ENCODE measurements around the gene LTA4H. TPM values are rescaled to one million over a fixed set of nuclear protein-coding genes. Genes with fewer than 3 reads are reported as not detected.

Gene LTA4H
- total RNA-seq, 1 donor from 2014 or later: 64.1 TPM

DNA sequence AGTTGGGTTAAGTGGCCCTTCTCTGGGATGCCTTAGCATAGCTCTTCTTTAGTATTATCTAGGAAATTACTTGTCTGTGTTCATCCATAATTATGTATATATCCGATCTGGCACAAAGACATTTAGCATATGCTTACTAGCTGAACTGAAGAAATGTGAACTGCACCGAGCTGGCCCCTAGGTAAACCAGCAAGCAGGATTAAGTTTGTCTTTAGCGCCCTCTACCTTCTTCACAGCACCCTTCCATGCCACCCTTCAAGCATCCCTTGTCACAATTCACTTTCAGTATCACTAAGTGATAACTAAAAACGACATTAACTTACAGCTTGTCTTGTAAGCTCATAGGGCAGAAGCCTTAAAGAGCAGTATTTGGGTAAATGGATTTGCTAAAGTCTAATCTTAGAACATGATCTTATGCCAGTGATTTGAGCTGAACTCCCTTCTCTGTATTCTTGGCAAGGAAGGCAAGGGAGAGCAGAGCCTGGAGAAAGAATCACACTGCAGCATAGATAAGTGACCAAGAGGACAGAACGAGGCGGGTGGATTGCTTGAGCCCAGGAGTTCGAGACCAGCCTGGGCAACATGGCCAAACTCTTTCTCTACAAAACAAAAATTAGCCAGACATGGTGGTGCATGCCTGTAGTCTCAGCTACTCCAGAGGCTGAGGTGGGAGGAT, 36.6 kb downstream of the LTA4H start:
- Mint-ChIP-seq H3K9me3 (no peaks in the 10 kb centered on the region), H3K27me3 (no peaks in the 10 kb centered on the region), H3K4me1 (peaks cover 9% of the 10 kb centered on the region), H3K36me3 (ENCODE audit: low read depth) (peaks cover 13% of the 10 kb centered on the region), H3K27ac (peak overlapping the region; percentile 7), H3K4me3 (no peak overlapping the region)
- DNase-seq: peak; percentile 86
- intact Hi-C loops (cut with micrococcal nuclease): loop anchor here (1.0 to 2.0 kb wide), 3 partner anchors 56 to 139 kb away; partner anchors contain the start of genes AMDHD1 and CCDC38

DNA sequence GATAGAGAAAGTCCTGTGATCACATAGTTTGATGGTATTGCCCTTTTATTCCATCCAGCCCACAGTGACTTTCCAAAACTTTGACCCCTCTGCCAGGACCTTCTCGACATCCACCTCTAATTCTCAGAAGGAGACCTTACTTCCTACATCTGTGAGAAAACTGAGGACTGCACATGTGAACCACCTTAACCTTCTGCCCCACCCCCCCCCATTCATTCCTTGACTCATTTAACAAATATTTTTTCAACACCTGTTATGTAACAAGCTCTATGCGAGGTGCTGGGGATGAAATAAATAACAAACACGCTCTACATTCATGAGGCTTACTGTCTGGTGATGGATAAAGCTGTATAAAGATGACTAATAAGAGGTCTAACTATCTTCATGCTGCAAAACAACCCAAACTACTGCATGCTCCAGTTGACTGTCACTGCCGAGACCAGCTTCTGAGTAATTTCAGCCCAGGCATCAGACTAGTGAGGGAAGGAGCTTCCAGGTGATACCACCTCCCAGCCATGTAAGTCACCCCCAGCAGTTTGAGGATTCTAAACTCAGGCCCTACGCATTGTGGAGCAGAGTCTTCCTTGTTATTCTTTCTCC, 37.4 kb downstream of the LTA4H start:
- Mint-ChIP-seq H3K27ac (no peak overlapping the region), H3K4me1 (peaks cover 9% of the 10 kb centered on the region), H3K36me3 (ENCODE audit: low read depth) (peaks cover 13% of the 10 kb centered on the region), H3K27me3 (peaks cover 2% of the 10 kb centered on the region), H3K4me3 (no peak overlapping the region), H3K9me3 (no peaks in the 10 kb centered on the region)
- intact Hi-C loops (cut with micrococcal nuclease): loop anchor here (1.0 to 2.0 kb wide), 3 partner anchors 55 to 139 kb away; partner anchors contain the start of genes AMDHD1 and CCDC38
- DNase-seq: no peak

DNA sequence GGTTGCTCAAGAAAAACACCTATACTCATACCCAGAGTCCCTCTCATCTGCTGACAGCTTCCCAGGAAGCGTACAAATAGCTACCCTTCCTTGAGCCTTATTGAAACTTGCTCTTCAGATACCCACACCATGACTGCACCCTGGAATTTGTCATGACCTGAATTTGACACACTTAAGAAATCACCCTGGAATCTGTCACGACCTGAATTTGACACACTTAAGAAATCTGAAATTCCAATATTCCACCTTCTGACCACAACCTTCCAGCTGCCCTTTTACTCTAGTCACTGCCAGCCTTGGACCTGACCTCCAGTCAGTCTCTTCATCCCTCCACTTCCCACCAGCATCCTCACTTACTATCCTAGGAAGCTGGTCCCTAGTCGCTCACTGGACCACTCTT, 38.1 kb downstream of the LTA4H start:
- H3K36me3 Mint-ChIP-seq (ENCODE audit: low read depth): peaks cover 8% of the 10 kb centered on the region
- peaks cover 9% of the 10 kb centered on the region for H3K4me1 Mint-ChIP-seq
- peaks cover 5% of the 10 kb centered on the region for H3K27me3 Mint-ChIP-seq
- intact Hi-C loops (cut with micrococcal nuclease): no loop called here
- no peak overlapping the region for H3K4me3 Mint-ChIP-seq
- H3K9me3 Mint-ChIP-seq: no peaks in the 10 kb centered on the region
- DNase-seq: no peak
- peak overlapping the region; percentile 20 for H3K27ac Mint-ChIP-seq

DNA sequence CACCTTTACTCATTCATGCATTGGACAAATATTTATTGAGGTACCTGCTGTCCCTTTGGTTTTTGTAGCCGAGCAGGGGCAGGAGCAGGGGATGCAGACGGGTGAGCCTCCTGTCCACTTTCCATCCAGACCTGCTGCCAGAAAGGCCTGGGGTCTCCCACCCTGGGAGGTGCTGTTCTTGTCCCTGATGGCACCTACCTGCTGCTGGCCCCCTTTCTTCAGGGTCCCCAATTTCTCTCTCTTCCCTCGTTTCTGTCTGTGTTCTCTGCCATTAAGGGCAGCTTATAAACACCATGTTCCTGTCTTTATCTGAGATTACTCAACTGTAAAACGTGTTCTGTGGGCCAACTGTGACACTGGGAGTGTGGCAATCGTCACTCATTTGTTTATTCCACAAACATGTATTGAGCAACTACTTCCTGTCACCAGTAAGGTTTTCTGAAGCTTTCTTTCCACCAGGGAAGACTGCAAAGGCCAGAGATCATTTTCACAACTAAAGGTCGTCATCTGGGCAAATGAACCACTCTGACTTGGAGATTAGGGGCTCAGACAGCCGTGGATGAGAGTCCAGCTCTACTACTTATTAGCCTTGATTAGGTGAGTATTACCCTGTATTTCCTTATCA, 39.2 kb downstream of the LTA4H start, which contains the start of gene HAL:
HAL (minus strand) TSS at position 311 of the 625 bp plus-strand sequence. CDS start 434 bp downstream, outside the sequence.
- Mint-ChIP-seq H3K9me3 (no peaks in the 10 kb centered on the region), H3K27ac (no peak within 1 kb of the TSS), H3K4me1 (peaks cover 9% of the 10 kb centered on the region), H3K27me3 (peaks cover 5% of the 10 kb centered on the region), H3K4me3 (no peak within 1 kb of the TSS), H3K36me3 (ENCODE audit: low read depth) (peaks cover 7% of the 10 kb centered on the region)
- intact Hi-C loops (cut with micrococcal nuclease): no loop called here
- no peak for DNase-seq

DNA sequence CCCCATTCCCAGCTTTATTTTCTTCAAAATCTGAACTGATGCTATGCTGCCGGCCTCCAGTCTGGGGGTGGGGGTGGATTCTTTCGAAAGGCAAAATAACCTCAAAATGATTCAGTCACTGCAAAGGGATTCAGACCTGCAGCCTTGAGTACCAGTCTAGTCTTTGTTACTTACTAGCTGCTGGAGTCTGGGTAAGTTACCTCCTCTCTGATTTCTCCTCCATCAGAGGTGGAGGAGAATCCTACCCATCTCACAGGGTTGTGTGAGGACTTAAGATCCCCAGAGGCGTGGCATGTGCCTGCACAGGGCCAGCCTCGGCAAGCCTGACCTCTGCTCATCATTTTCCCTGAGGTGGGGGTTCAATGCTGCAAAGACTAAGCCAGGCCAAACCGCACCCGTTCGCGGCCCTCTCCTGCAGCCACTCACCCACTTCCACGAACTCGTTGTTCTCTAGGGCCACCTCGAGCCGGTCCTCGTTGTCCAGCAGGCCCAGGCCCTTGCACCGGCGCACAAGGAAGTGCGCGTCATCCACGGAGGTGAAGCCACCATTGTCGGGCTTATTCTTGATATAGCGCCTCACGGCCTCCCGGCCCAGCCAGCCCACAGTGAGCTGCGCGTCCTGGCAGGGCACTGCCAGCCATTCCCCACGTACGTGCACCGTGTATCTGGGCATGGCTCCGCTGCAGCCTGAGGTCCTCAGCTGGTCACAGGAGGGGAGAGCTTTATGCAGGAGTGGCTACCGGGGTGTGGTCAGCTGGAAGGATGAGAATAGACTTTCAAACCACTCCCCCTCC, 40.0 kb downstream of the LTA4H start:
- H3K9me3 Mint-ChIP-seq: no peaks in the 10 kb centered on the region
- intact Hi-C loops (cut with micrococcal nuclease): no loop called here
- H3K36me3 Mint-ChIP-seq (ENCODE audit: low read depth): peaks cover 2% of the 10 kb centered on the region
- H3K4me1 Mint-ChIP-seq: peaks cover 9% of the 10 kb centered on the region
- DNase-seq: no peak
- no peak overlapping the region for H3K4me3 Mint-ChIP-seq
- no peak overlapping the region for H3K27ac Mint-ChIP-seq
- peaks cover 5% of the 10 kb centered on the region for H3K27me3 Mint-ChIP-seq

DNA sequence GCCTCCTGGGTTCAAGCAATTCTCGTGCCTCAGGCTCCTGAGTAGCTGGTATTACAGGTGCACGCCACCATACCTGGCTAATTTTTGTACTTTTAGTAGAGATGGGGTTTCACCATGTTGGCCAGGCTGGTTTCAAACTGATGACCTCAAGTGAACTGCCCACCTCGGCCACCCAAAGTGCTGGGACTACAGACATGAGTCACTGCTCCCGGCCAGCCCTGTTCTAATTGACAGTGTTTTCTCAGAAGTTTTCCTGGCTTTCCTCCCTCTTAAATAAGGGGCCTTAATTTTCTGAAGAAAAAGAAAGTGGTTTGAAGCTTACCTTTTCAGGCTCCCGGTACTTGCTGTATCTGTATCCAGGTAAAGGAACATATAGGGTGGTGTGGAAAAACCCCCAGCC, 40.9 kb downstream of the LTA4H start:
- intact Hi-C loops (cut with micrococcal nuclease): no loop called here
- Mint-ChIP-seq H3K27ac (no peak overlapping the region), H3K4me3 (no peak overlapping the region), H3K36me3 (ENCODE audit: low read depth) (no peaks in the 10 kb centered on the region), H3K9me3 (no peaks in the 10 kb centered on the region), H3K27me3 (peaks cover 5% of the 10 kb centered on the region), H3K4me1 (peaks cover 9% of the 10 kb centered on the region)
- no peak for DNase-seq

DNA sequence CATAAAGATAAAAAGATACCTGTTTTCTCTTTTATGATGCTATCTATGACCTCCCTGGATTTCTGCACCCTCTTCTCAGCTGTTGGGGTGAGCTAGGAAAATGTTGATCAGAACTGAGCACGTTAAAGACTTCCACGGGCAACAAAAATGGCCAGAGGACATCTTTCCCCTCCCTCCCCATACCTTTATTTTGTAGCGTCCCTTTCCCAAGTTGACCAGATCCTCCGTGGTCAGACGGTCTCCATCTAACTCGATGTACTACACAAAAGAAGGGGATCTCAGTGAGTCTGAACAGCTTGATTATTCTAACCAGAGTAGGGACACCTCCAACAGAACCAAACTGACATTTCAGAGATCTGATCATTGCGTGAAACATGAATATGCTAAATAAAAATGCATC, 41.5 kb downstream of the LTA4H start:
- intact Hi-C loops (cut with micrococcal nuclease): no loop called here
- peaks cover 9% of the 10 kb centered on the region for H3K4me1 Mint-ChIP-seq

DNA sequence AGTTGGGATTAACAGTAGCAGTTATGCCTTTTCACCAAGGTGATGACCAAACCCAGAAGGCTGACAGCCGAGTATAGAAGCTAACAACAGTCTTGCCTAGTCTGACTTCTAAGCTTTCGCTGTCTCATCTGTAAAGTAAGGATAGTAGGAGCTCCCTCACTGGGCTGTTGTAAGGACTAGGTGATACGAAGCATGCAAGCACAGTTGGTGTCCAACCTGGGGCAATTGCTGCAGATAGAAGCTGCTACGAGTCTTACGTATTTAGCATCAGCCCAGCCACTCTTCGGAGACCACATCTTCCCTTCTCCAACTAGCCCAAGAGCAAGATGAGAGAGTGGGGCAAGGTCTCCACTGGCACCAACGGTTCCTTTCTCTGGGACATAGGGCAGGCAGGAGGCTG, 45.3 kb downstream of the LTA4H start:
- Mint-ChIP-seq H3K4me3 (no peak overlapping the region), H3K27me3 (peaks cover 9% of the 10 kb centered on the region), H3K4me1 (no peaks in the 10 kb centered on the region), H3K9me3 (no peaks in the 10 kb centered on the region), H3K27ac (no peak overlapping the region), H3K36me3 (ENCODE audit: low read depth) (no peaks in the 10 kb centered on the region)
- DNase-seq: no peak
- intact Hi-C loops (cut with micrococcal nuclease): no loop called here

More for the DNA sequence above, 41.5 kb downstream of the LTA4H start:
- Mint-ChIP-seq H3K27me3 (peaks cover 5% of the 10 kb centered on the region), H3K4me3 (no peak overlapping the region), H3K36me3 (ENCODE audit: low read depth) (no peaks in the 10 kb centered on the region), H3K9me3 (no peaks in the 10 kb centered on the region), H3K27ac (no peak overlapping the region)
- no peak for DNase-seq

DNA sequence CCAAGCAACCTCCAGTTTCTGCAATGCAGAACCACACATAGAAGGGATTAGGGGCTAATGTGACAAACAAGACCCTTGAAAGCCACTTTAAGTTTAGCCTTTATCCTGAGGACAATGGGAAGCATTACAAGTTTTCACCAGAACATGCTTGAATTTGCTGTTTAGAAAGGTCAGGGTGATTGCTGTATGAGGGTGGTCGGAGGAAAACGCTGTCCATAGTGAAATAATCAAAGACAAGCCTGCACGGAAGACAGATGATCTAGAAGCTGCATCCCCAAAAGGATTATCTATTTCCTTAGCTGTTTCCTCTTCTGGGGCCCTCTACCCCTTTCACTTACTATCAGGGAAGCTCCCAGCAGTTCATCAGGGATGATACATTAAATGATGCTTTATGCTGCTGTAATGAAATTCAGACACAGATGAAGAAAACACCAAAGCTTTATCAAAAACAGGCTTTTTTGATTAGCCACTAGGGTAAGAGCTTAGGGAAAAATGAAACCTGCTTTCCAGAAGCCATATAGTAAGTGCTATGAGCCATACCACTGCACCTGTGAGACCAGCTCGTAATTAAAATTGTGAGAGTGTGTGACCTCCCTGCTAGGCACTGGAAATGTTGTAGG, 45.8 kb downstream of the LTA4H start:
- no peaks in the 10 kb centered on the region for H3K36me3 Mint-ChIP-seq (ENCODE audit: low read depth)
- DNase-seq: no peak
- H3K4me3 Mint-ChIP-seq: no peak overlapping the region
- no peak overlapping the region for H3K27ac Mint-ChIP-seq
- peaks cover 9% of the 10 kb centered on the region for H3K27me3 Mint-ChIP-seq
- intact Hi-C loops (cut with micrococcal nuclease): no loop called here
- no peaks in the 10 kb centered on the region for H3K4me1 Mint-ChIP-seq
- H3K9me3 Mint-ChIP-seq: no peaks in the 10 kb centered on the region

DNA sequence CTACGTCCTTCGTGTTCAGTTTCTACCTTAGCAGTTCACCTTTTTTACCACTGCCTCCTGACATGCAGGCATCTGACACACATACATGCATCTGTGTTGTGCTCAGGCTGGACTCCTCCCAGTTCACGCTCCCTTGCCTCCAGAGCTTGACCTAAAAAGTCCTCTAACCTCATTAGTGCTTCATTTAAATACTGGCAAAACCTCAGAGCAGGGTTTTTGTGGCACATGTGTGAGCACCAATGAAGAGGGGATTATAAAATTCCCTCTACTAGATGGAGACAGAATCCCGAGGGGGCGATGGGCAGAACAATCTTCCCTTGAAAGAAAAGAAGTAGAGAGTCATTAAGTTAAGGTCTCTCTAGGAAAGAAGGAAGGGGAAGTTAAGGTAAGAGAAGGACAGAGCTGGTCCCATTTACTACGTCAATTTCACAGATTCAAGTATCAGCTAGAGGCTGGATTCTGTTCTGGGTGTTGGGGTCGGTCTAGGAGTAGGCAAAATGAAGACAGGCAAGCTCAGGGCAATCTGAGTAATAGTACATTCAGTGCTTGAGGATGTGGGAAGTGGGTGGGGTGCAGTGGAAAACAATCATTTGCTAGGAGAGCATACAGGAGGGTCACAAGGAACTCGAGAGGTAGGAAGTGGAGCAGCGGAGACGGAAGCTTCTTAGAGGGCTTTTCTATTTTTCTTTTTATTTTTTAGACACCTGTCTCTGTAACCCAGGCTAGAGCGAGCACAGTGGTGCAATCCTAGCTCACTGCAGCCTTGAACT, 46.7 kb downstream of the LTA4H start:
- Mint-ChIP-seq H3K27me3 (peaks cover 9% of the 10 kb centered on the region), H3K27ac (no peak overlapping the region), H3K36me3 (ENCODE audit: low read depth) (no peaks in the 10 kb centered on the region), H3K9me3 (no peaks in the 10 kb centered on the region), H3K4me1 (no peaks in the 10 kb centered on the region), H3K4me3 (no peak overlapping the region)
- intact Hi-C loops (cut with micrococcal nuclease): no loop called here
- no peak for DNase-seq

DNA sequence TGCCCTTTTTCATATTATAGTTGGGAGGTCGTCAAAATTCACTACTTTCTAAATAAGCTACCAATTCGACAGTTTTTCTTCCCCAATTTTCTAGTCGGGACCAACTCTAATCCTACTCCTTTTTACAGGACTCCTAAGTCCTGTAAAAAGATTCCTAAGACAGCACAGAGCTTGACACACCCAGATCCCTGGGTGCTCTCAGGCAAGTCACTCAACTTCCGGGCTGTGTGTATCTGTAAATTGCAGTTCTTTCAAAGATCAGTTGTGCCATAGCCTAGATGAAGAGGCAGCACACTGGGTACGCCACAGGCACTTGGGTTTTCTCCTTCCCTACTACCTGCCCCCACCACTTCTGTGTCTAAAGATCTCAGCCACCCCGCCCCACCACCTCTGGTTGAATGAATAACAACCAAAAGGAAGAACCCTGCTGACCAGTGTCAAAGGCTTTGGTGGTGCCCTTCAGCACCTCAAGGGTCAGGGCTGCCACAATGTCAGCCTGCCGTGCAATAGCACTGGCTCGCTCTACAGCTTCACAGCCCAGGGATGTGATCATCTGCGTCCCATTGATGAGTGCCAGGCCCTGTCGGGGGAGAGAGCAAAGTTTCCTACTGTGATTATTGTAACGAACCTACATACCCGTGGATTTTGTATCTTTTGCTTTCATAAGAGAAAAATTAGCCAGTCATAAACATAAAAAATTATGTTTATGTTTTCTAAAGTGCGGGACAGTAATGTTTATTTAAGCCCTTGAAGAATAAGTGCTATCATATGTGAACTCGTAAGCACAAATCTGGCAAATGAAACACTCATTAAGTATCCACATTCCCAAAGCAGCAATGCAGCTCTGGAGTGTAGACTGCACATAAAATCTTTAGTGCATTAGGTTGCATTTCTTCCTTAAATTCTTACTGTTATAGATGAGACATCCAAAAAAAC, 48.5 kb downstream of the LTA4H start:
- H3K27ac Mint-ChIP-seq: no peak overlapping the region
- no peaks in the 10 kb centered on the region for H3K9me3 Mint-ChIP-seq
- intact Hi-C loops (cut with micrococcal nuclease): no loop called here
- H3K36me3 Mint-ChIP-seq (ENCODE audit: low read depth): no peaks in the 10 kb centered on the region
- H3K4me3 Mint-ChIP-seq: no peak overlapping the region
- H3K27me3 Mint-ChIP-seq: peaks cover 4% of the 10 kb centered on the region
- no peaks in the 10 kb centered on the region for H3K4me1 Mint-ChIP-seq
- no peak for DNase-seq

DNA sequence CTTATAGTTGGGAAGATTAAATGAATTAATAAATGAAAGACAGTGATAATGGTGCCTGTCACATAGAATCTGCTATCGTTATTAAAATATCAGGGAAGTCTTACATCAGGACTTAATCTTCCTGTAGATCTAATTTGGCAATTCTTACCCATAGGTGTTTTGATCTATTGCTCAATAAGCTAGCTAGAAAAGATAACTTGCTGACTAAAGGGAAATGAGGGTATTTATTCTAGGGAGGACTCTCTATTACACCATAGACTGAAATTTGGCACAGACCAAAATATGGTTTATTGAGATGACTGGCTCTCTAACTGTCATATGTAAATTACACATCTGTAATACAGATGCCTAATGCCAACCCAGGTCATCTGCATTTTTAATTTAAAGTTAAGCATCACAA, 50.7 kb downstream of the LTA4H start:
- Mint-ChIP-seq H3K9me3 (no peaks in the 10 kb centered on the region), H3K27ac (no peak overlapping the region), H3K4me1 (no peaks in the 10 kb centered on the region), H3K4me3 (no peak overlapping the region), H3K36me3 (ENCODE audit: low read depth) (no peaks in the 10 kb centered on the region), H3K27me3 (peaks cover 4% of the 10 kb centered on the region)
- no peak for DNase-seq
- intact Hi-C loops (cut with micrococcal nuclease): no loop called here

Data from activated CD4-positive, alpha-beta T cell treated with anti-CD3 and anti-CD28 coated beads, Interleukin-2, amount 10 ng/mL, durations not matched to agents 24 days and 14 days (primary cell).